ENCODE data around the gene PZP. TPM values are rescaled to one million over a fixed set of nuclear protein-coding genes. Genes with fewer than 3 reads are reported as not detected.
"Not testable (repeated sequence)": the region's sequence is repeated elsewhere in the genome, so short reads cannot be mapped to it uniquely, and the experiment has no call there.

The PZP gene
- total RNA-seq, 1 donor from 2014 or later: 2.7 TPM

DNA sequence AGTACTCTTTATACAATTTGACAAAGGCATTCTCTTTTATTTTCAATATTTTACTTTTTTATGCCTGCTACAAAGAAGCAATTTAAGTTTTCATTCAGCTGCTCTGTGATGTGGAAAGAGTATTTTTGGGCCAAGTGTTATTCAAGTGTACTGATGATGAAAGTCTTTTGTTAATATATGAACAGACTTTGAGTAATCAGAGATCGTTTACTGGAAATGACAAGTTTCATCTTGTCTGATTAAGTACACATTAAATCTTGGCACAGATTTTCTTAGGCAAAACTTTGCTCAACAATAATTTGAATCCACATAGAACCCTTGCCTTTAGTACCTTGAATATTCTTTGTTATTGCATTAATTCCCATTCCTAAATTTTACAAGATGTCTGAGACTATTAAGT is 13.3 kb upstream of the PZP start:
- ATAC-seq (peak in 1 of 2 donors; percentile 62), DNase-seq (no peak)
- Histone ChIP-seq H3K27ac (peak overlapping the region; percentile 0), H3K4me3 (no peak overlapping the region), H3K4me1 (no peaks in the 10 kb centered on the region), H3K27me3 (ENCODE audit: low read depth) (no peaks in the 10 kb centered on the region), H3K9me3 (no peaks in the 10 kb centered on the region), H3K36me3 (no peaks in the 10 kb centered on the region)
- TF ChIP-seq, protein P1, sequence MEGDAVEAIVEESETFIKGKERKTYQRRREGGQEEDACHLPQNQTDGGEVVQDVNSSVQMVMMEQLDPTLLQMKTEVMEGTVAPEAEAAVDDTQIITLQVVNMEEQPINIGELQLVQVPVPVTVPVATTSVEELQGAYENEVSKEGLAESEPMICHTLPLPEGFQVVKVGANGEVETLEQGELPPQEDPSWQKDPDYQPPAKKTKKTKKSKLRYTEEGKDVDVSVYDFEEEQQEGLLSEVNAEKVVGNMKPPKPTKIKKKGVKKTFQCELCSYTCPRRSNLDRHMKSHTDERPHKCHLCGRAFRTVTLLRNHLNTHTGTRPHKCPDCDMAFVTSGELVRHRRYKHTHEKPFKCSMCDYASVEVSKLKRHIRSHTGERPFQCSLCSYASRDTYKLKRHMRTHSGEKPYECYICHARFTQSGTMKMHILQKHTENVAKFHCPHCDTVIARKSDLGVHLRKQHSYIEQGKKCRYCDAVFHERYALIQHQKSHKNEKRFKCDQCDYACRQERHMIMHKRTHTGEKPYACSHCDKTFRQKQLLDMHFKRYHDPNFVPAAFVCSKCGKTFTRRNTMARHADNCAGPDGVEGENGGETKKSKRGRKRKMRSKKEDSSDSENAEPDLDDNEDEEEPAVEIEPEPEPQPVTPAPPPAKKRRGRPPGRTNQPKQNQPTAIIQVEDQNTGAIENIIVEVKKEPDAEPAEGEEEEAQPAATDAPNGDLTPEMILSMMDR (IDR thresholded peaks at IDR 0.05): no peak
- intact Hi-C loops (cut with DNase I): no loop called here

DNA sequence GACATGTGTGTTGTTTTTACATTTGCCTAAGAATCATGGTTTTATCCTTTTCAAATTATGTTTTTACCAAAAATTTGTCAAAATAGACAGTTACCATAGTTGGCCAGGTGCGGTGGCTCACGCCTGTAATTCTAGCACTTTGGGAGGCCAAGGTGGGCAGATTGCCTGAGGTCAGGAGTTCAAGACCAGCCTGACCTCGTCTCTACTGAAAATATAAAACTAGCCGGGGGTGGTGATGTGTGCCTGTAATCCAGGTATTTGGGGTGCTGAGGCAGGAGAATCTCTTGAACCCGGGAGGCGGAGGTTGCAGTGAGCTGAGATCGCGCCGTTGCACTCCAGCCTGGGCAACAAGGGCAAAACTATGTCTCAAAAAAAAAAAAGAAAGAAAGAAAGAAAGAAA is 12.8 kb upstream of the PZP start:
- H3K27me3 ChIP-seq (ENCODE audit: low read depth); DNase-seq; H3K36me3 ChIP-seq; ATAC-seq; H3K4me1 ChIP-seq; H3K9me3 ChIP-seq; H3K4me3 ChIP-seq; intact Hi-C loops (cut with DNase I): not testable (repeated sequence)
- H3K27ac ChIP-seq: peak overlapping the region; percentile 0

DNA sequence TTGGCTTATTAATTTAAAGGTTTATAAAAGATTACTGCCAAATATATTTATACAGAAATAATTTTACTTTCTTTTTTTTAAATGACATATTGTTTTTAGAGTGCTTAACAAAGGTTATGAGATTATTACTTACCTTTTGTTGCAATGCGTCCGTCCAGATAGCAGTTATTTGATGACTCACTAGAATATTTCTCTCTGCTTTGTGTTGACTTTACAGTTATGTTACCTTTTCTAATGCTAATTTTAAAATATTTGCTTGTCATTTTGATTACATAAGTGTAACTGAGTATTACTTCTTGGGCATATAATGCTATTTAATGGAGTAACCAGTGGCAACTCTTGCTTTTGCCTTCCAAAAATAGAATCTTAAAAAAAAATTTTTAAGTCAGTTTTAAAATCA is 6.3 kb upstream of the PZP start:
- intact Hi-C loops (cut with DNase I): no loop called here
- no peak for ATAC-seq
- no peaks in the 10 kb centered on the region for H3K9me3 ChIP-seq
- H3K27ac ChIP-seq: no peak overlapping the region
- no peaks in the 10 kb centered on the region for H3K36me3 ChIP-seq
- H3K4me1 ChIP-seq: no peaks in the 10 kb centered on the region
- H3K4me3 ChIP-seq: no peak overlapping the region
- no peaks in the 10 kb centered on the region for H3K27me3 ChIP-seq (ENCODE audit: low read depth)
- DNase-seq: no peak
- TF ChIP-seq, protein P1 (IDR thresholded peaks at IDR 0.05): no peak

DNA sequence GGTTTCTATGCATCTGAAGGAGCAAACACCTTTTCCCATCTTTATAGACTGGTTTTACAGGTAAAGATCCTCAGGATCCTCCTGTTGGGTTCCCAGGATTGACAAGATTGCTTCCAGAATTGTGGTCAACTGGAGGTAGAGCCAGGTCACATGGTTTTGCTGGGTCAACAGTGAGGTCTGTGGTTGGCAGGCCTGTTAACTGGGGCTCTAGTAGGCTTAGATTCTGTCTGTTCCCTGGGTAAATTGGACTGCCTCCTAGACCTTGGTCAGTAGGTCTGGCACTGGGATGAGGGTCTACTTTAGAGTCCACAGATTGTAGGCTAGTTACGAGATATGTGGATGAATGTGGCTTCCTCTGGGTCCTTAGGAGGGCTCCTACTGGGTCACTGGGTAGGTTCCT is 3.5 kb upstream of the PZP start:
- TF ChIP-seq, protein P1 (IDR thresholded peaks at IDR 0.05): no peak
- intact Hi-C loops (cut with DNase I): no loop called here
- no peaks in the 10 kb centered on the region for H3K27me3 ChIP-seq (ENCODE audit: low read depth)

DNA sequence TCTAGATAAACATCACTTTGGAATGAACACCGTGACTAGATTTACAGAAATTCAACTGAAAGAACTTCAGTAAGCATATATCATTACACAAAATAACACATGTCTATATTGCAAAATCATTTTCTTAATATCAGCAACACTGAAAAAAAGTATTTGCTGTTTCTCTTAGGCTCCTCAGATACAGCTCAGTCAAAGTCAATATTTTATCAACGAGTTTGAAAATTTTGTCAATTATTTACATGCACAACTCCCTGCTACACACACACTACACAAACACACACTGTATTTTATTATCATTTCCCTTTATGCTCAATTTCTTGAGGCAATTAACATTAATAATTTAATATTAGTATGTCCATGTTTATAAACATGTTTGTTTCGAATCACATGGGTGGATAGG is 3.8 kb downstream of the PZP start:
- TF ChIP-seq, protein P1 (IDR thresholded peaks at IDR 0.05): no peak
- ATAC-seq: no peak
- no peaks in the 10 kb centered on the region for H3K36me3 ChIP-seq

More for the DNA sequence above, 3.5 kb upstream of the PZP start:
- no peak overlapping the region for H3K27ac ChIP-seq
- H3K4me3 ChIP-seq: no peak overlapping the region
- no peaks in the 10 kb centered on the region for H3K36me3 ChIP-seq
- ATAC-seq (no peak), DNase-seq (no peak)
- H3K4me1 ChIP-seq: no peaks in the 10 kb centered on the region
- no peaks in the 10 kb centered on the region for H3K9me3 ChIP-seq

DNA sequence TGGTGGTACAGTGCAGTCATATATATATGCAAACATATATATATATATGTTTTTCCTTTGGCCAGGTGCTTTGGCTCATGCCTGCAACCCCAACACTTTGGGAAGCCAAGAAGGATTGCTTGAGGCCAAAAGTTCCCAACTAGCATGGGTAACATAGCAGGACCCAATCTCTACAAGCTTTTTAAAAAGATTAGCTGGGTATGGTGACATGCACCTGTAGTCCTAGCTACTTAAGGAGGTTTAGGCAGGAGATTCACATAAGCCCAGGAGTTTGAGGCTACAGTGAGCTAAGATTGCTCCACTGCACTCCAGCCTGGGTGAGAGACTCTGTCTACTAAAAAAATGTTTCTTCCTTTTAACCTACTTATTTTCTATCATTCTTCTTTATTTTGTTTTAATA is 10.2 kb downstream of the PZP start:
- H3K9me3 ChIP-seq: no peaks in the 10 kb centered on the region
- intact Hi-C loops (cut with DNase I): no loop called here
- H3K4me1 ChIP-seq: no peaks in the 10 kb centered on the region
- H3K27me3 ChIP-seq (ENCODE audit: low read depth): no peaks in the 10 kb centered on the region
- DNase-seq (no peak), ATAC-seq (no peak)
- H3K27ac ChIP-seq: no peak overlapping the region
- TF ChIP-seq, protein P1 (IDR thresholded peaks at IDR 0.05): no peak
- H3K4me3 ChIP-seq: no peak overlapping the region
- no peaks in the 10 kb centered on the region for H3K36me3 ChIP-seq

More for the DNA sequence above, 3.8 kb downstream of the PZP start:
- no peak for DNase-seq
- intact Hi-C loops (cut with DNase I): no loop called here
- Histone ChIP-seq H3K27ac (no peak overlapping the region), H3K27me3 (ENCODE audit: low read depth) (no peaks in the 10 kb centered on the region), H3K4me3 (no peak overlapping the region), H3K4me1 (no peaks in the 10 kb centered on the region), H3K9me3 (no peaks in the 10 kb centered on the region)
